Brain microvascular endothelial cell (primary cell): Measurements from ENCODE around the gene CCDC88C.

Experiments used
- DNase-seq: peaks from one replicate; pipeline ENCODE4 v3.0.0-alpha.2; 2020
- H3K27ac ChIP-seq: fragments of 250-450 bp; sonication (Bioruptor Pico); 2 replicates; pipeline ENCODE4 v1.5.1; 2020; ENCODE audit warnings: mild to moderate bottlenecking, moderate library complexity
- H3K27me3 ChIP-seq: fragments of 250-450 bp; sonication (Bioruptor Pico); replicated peaks from 2 replicates; pipeline ENCODE4 v1.5.1; 2020; ENCODE audit warnings: mild to moderate bottlenecking
- H3K36me3 ChIP-seq: fragments of 250-450 bp; sonication (Bioruptor Pico); replicated peaks from 2 replicates; pipeline ENCODE4 v1.5.1; 2020; ENCODE audit warnings: mild to moderate bottlenecking
- H3K4me3 ChIP-seq: 2 replicates; pipeline ENCODE4 v1.5.1; 2011; ENCODE audit warnings: low read depth, mild to moderate bottlenecking, control low read depth, low read length, moderate library complexity
- CTCF ChIP-seq: IDR thresholded peaks from 2 replicates; pipeline ENCODE4 v1.5.1; 2011; ENCODE audit warnings: low read depth, mild to moderate bottlenecking, moderate library complexity, low read length, control low read depth, inconsistent platforms; ENCODE audit errors: missing control alignments
- in situ Hi-C: cut with HindIII; loops from 2 replicates; pipeline ENCODE4 v1.10.0; 2017; ENCODE audit warnings: low sequenced_read_pairs, low pct_ligation_motif_present

CCDC88C gene

GRCh38 chr14:91293281-91293680 is 124.3 kb downstream of the CCDC88C start:
- no peaks in the 10 kb centered on the region for H3K27me3 ChIP-seq
- no peak for TF ChIP-seq CTCF
- no peak overlapping the region for H3K4me3 ChIP-seq
- no peak for DNase-seq
- H3K27ac ChIP-seq = no peak overlapping the region
- in situ Hi-C loops = loop anchor here (25.0 kb wide), 2 partner anchors 106 to 381 kb away; no protein-coding TSS in a partner anchor
- peaks cover 2% of the 10 kb centered on the region for H3K36me3 ChIP-seq

- Histone ChIP-seq H3K4me3 (no peak overlapping the region), H3K36me3 (peaks cover 2% of the 10 kb centered on the region)
- no peak for TF ChIP-seq CTCF
These were observed 125.1 kb downstream of the CCDC88C start for GRCh38 chr14:91292491-91292890.

GRCh38 chr14:91291786-91292405 is 125.7 kb downstream of the CCDC88C start:
- in situ Hi-C loops = loop anchor here (25.0 kb wide), 2 partner anchors 105 to 380 kb away; no protein-coding TSS in a partner anchor
- Histone ChIP-seq H3K27me3 (no peaks in the 10 kb centered on the region), H3K27ac (no peak overlapping the region), H3K36me3 (no peaks in the 10 kb centered on the region), H3K4me3 (no peak overlapping the region)
- no peak for DNase-seq
- TF ChIP-seq CTCF = no peak

More at GRCh38 chr14:91292491-91292890, 125.1 kb downstream of the CCDC88C start:
- no peak for DNase-seq
- in situ Hi-C loops = loop anchor here (25.0 kb wide), 2 partner anchors 105 to 380 kb away; no protein-coding TSS in a partner anchor
- Histone ChIP-seq H3K27ac (no peak overlapping the region), H3K27me3 (no peaks in the 10 kb centered on the region)

- no peaks in the 10 kb centered on the region for H3K27me3 ChIP-seq
- no peak overlapping the region for H3K27ac ChIP-seq
- in situ Hi-C loops = loop anchor here (25.0 kb wide), 2 partner anchors 104 to 379 kb away; no protein-coding TSS in a partner anchor
- no peak for TF ChIP-seq CTCF
- no peaks in the 10 kb centered on the region for H3K36me3 ChIP-seq
- no peak overlapping the region for H3K4me3 ChIP-seq
- DNase-seq = no peak
These were observed 126.6 kb downstream of the CCDC88C start for GRCh38 chr14:91290986-91291385.

- Histone ChIP-seq H3K36me3 (no peaks in the 10 kb centered on the region), H3K27me3 (no peaks in the 10 kb centered on the region), H3K4me3 (no peak overlapping the region), H3K27ac (no peak overlapping the region)
- no peak for DNase-seq
- in situ Hi-C loops = loop anchor here (25.0 kb wide), 2 partner anchors 102 to 377 kb away; no protein-coding TSS in a partner anchor
- TF ChIP-seq CTCF = no peak
These were observed 128.2 kb downstream of the CCDC88C start for GRCh38 chr14:91289464-91289863.
